Spinal cord (tissue), 10 donors: ENCODE measurements around the gene ZNF488. TPM values are rescaled to one million over a fixed set of nuclear protein-coding genes. Genes with fewer than 3 reads are reported as not detected.
"Not testable (repeated sequence)": the region's sequence is repeated elsewhere in the genome, so short reads cannot be mapped to it uniquely, and the experiment has no call there.

Experiments
- DNase-seq, 6 donors: peaks; one replicate each; pipeline versions ENCODE4 v3.0.0 to v3.0.0-alpha.2; 2013 to 2015; ENCODE audit warnings: low spot score in 6 of 6, low read depth in 4 of 6
- H3K27ac ChIP-seq: one replicate; pipeline ENCODE4 v1.5.1; 2013; ENCODE audit warnings: low read depth, low read length, control low read depth
- H3K27me3 ChIP-seq: one replicate; pipeline ENCODE4 v1.6.1; 2013; ENCODE audit warnings: low read length; ENCODE audit not compliant: control insufficient read depth, insufficient read depth
- H3K36me3 ChIP-seq: one replicate; pipeline ENCODE4 v1.6.1; 2013; ENCODE audit warnings: low read length; ENCODE audit not compliant: control insufficient read depth, insufficient read depth
- H3K4me1 ChIP-seq: one replicate; pipeline ENCODE4 v1.6.1; 2013; ENCODE audit warnings: low read length; ENCODE audit not compliant: control insufficient read depth, insufficient read depth
- H3K4me3 ChIP-seq: one replicate; pipeline ENCODE4 v1.5.1; 2013; ENCODE audit warnings: low read depth, low read length, control low read depth
- H3K9me3 ChIP-seq: one replicate; pipeline ENCODE4 v1.6.1; 2013; ENCODE audit warnings: low read length; ENCODE audit not compliant: control insufficient read depth, insufficient read depth
- WGBS: methylation state at CpG from one replicate; pipeline ENCODE4 v1.1.5; 2013; ENCODE audit warnings: missing lambda C conversion rate; ENCODE audit not compliant: insufficient coverage; 5-methylcytosine and 5-hydroxymethylcytosine counted together
- polyA plus RNA-seq, 2 donors: library from polyadenylated mRNA; unstranded; fragments of 120-200 nt; gene quantifications; one replicate each; pipeline ENCODE4 v1.2.1, GENCODE V29; 2013; ENCODE audit not compliant: insufficient read length in 2 of 2
- total RNA-seq, 2 donors: library from RNA; depleted of rRNA in 1 of 2; stranded (reverse); fragments of 120-200 nt in 1 of 2; fragments of >200 nt in 1 of 2; gene quantifications; one replicate each; pipeline versions ENCODE4 v1.2.3 to v1.2.4, GENCODE V29; 2013 to 2014
- donor health status: healthy.

Gene ZNF488
- total and polyA plus RNA-seq, 4 donors, result 4.5 to 39.6 (median 20.3) TPM

DNA sequence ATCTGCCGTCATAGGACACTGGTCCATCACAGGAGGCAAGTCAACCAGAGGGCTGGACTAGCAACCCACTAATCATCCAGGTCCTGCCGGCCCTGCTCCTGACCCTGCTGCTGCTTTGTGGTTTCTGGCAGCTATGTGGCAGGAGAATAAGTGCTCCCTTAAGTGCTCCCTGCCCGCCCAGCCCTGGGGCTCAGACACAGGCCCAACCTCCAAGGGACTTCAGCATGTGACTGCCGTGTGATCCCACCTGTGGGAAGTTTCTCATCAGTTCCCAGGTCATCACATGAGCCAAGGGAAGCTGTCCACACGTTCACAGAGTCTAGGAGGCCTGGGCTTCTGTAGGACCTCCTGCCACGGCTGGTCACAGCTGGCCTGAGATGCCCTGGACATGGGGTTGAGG is 34.2 kb upstream of the ZNF488 start:
- Histone ChIP-seq H3K27ac (no peak overlapping the region), H3K36me3 (peaks cover 2% of the 10 kb centered on the region), H3K4me1 (peaks cover 2% of the 10 kb centered on the region), H3K9me3 (no peaks in the 10 kb centered on the region), H3K4me3 (no peak overlapping the region), H3K27me3 (no peaks in the 10 kb centered on the region)
- WGBS, result 86% methylated on average over 6 of the region's 6 CpGs
- DNase-seq, result no peak

GRCh38 chr10:47416305-47417218 is 32.5 kb upstream of the ZNF488 start:
- WGBS, result 87% methylated on average over 5 of the region's 6 CpGs
- not testable (repeated sequence) for H3K27ac ChIP-seq, H3K4me1 ChIP-seq, H3K4me3 ChIP-seq, H3K36me3 ChIP-seq, H3K27me3 ChIP-seq, DNase-seq, H3K9me3 ChIP-seq

- Histone ChIP-seq H3K4me1 (peaks cover 2% of the 10 kb centered on the region), H3K27me3 (no peaks in the 10 kb centered on the region), H3K36me3 (peaks cover 2% of the 10 kb centered on the region), H3K9me3 (no peaks in the 10 kb centered on the region), H3K27ac (no peak overlapping the region), H3K4me3 (no peak overlapping the region)
- 92% methylated on average over 6 of the region's 6 CpGs for WGBS
- no peak for DNase-seq
Observed at GRCh38 chr10:47415520-47416304, 31.6 kb upstream of the ZNF488 start.

DNA sequence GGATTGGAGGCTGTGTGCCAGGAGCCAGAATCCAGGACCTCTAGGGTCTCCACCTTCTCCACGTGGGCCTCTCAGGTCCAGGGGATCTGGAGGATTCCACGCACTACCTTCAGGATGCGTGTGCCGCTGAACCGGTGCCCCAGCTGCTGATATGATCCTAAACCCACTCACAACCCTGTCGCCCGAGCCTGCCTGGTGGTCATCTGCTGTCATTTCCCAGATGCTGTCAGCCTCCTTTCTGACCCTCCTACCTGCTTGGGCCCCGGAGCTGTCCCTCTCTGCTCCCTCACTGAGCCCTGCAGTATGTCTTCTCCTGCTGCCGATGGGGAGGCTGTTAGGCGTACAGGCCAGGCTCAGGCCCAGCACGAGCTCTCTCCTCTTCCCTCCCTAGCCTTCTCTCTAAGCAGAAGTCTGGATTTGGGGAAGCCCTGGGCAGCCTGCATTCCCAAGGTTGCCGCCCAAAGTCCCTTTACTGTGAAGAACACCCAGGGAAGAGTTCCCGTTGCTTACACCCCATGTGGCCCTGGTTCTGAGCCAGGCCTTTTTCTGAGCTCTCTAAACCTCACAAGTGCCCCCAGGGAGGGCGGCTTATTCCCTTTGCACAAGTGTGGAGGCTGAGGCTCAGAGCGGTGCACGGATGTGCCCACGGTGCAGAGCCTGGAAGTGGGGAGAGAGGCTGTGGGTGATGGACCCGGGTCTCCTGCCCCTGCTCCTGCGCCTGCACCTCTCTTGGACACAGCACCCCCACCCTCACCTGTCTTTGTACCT is 30.8 kb upstream of the ZNF488 start:
- H3K27me3 ChIP-seq, result no peaks in the 10 kb centered on the region
- no peaks in the 10 kb centered on the region for H3K36me3 ChIP-seq
- H3K4me1 ChIP-seq, result no peaks in the 10 kb centered on the region
- DNase-seq, result peak in 1 of 6 donors; percentile 5
- 74% methylated on average over 13 of the region's 19 CpGs for WGBS
- no peak overlapping the region for H3K27ac ChIP-seq
- H3K4me3 ChIP-seq, result no peak overlapping the region
- no peaks in the 10 kb centered on the region for H3K9me3 ChIP-seq

DNA sequence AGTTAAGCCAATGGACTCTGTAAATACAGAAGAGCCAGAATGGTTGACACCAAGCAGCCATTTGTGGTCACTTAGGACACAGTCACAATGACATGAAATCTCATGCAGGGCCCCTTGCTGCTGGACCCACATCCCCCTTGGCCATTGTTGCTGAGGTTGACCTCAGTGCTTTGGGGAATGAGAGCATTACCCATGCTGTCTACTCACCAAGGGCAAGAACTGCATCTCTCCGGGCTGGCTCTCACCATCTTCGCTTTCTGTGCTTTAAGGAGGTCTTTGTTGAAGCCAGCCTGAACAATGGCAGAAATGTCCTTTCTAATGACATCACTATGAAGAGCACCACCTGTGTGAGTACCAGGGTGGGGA is 30.1 kb upstream of the ZNF488 start:
- Histone ChIP-seq H3K4me1 (peaks cover 2% of the 10 kb centered on the region), H3K36me3 (no peaks in the 10 kb centered on the region), H3K27me3 (no peaks in the 10 kb centered on the region), H3K27ac (no peak overlapping the region), H3K4me3 (no peak overlapping the region), H3K9me3 (no peaks in the 10 kb centered on the region)
- no peak for DNase-seq
- 100% methylated on average over 1 of the region's 2 CpGs for WGBS

DNA sequence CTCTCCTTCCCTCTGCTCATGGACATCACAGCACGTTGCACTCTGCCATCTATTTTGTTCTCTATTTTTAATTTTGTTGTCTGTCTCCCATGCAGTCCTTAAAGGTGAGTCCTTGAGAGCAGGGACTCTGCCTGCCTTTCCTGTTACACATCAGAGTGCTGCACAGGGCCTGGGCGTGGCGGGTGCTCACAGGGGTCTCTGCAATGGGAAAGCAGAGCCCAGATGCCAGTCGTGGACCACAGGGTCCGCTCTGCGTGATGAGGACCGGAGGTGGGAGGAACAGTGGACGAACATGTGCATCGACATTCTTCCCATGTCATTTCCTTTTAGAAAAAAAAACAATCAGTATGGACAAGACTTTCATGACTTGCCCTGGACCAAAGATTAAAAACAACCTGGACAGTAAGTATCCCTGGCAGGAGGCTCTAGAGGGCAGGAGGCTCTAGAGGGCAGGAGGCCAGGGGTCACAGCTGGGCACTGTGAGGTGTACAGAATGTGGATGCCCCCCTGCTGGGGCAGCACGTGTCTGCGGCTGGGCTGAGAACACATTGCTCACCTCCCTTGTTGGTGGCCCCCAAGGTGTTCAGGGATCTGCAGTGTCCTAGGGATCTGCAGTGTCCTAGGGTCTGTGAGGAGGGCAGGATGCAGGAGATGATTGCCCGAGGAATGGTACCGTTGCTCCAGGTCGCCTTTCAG is 29.6 kb upstream of the ZNF488 start:
- Histone ChIP-seq H3K27ac (no peak overlapping the region), H3K4me1 (peaks cover 7% of the 10 kb centered on the region), H3K4me3 (no peak overlapping the region), H3K9me3 (no peaks in the 10 kb centered on the region), H3K27me3 (no peaks in the 10 kb centered on the region), H3K36me3 (no peaks in the 10 kb centered on the region)
- no peak for DNase-seq
- 90% methylated on average over 9 of the region's 14 CpGs for WGBS

- Histone ChIP-seq H3K36me3 (no peaks in the 10 kb centered on the region), H3K9me3 (no peaks in the 10 kb centered on the region), H3K27ac (no peak overlapping the region), H3K4me3 (no peak overlapping the region), H3K4me1 (peaks cover 7% of the 10 kb centered on the region), H3K27me3 (no peaks in the 10 kb centered on the region)
- WGBS, result 82% methylated on average over 1 of the region's 2 CpGs
- no peak for DNase-seq
Observed at GRCh38 chr10:47412869-47413268, 28.8 kb upstream of the ZNF488 start.

DNA sequence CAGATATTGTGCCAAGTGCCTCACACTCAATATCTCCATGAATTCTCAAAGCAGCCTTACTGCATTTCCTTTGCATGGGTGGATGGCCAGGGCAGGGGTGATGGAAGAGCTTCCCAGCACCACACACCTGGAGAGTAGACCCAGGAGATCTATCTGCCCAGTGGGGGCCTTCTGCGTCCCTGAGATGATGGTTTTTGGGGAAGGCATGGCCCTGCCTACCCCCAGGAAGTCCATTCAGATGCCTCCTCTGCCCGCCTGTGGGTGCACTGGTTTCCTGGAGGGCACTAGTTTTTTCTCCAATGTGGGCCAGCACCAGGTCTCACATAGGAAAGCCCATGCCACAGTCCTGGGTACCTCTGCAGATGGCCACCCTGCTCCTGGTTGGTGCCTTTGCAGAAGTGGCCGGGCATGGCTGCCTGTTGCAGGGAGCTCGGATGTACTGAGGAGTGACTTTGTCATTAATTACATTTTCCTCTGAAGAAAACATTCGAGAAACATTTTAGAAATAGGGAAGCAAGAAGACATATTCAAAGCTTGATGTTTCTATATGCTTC is 28.2 kb upstream of the ZNF488 start:
- no peaks in the 10 kb centered on the region for H3K36me3 ChIP-seq
- DNase-seq, result no peak
- no peak overlapping the region for H3K4me3 ChIP-seq
- H3K9me3 ChIP-seq, result no peaks in the 10 kb centered on the region
- WGBS, result 96% methylated on average over 2 of the region's 5 CpGs
- no peak overlapping the region for H3K27ac ChIP-seq
- H3K4me1 ChIP-seq, result peaks cover 7% of the 10 kb centered on the region
- no peaks in the 10 kb centered on the region for H3K27me3 ChIP-seq

GRCh38 chr10:47410862-47411261 is 26.8 kb upstream of the ZNF488 start:
- Histone ChIP-seq H3K36me3 (no peaks in the 10 kb centered on the region), H3K9me3 (no peaks in the 10 kb centered on the region), H3K27me3 (no peaks in the 10 kb centered on the region), H3K4me3 (no peak overlapping the region), H3K4me1 (peaks cover 7% of the 10 kb centered on the region), H3K27ac (no peak overlapping the region)
- DNase-seq, result no peak
- WGBS, result 78% methylated on average over 3 of the region's 4 CpGs
